ENCODE data around the gene RNLS. TPM values are rescaled to one million over a fixed set of nuclear protein-coding genes. Genes with fewer than 3 reads are reported as not detected.

RNLS gene
- polyA plus RNA-seq, 3 donors = 6.5 to 13.3 (median 10.8) TPM

DNA sequence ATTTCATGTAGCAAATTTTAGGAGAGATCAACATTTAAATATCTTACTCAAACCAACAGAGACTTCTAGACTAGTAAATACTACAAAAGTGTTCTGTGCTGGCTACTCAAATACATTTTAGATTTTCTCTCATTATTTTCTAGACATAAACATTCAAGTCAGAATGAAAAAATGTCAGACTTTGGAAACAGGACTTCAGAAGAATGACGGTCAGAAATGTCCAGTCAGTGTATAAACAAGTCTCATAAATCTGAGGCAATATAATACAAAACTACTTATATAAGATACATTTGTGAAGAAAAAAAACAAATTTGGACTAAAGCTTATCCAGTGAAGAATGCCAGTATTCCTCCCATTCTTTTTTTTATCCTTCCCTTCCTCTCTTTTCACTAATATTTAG is 25.9 kb downstream of the RNLS start:
- 68 to 87% (median 76%) methylated on average over 1 of the region's 1 CpG for WGBS, 3 donors

DNA sequence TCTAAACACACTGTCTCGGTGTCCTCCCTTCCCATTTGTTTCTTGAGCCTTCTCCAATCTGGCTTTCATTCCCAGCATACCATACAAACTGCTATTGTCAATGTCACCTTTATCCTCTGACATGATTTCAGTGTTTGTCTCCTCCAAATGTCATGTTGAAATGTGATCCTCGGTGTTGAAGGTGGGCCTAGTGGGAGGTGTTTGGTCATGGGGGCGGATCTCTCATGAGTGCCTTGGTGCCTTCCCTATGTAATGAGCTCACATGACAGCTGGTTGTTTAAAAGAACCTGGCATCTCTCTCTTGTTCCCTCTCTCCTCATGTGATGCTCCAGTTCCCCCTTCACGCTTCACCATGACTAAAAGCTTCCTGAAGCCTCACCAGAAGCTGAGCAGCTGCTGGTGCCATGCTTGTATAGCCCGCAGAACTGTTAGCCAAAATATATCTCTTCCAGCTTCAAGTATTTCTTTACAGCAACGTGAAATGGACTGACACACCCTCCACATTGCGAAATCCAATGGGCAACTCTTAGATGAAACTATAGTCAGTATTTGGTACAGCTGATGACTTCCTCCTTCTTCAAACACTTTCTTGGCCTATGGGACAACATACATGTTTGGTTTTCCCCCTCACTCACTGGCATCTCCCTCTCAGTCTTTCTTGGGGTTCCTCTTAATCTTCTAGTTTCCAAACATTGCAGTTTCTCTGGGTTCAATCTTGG is 27.8 kb downstream of the RNLS start:
- no peak overlapping the region for H3K27ac ChIP-seq (ENCODE audit: low read depth, low read length)
- WGBS, 3 donors = 81 to 87% (median 86%) methylated on average over 7 of the region's 7 CpGs

More for the DNA sequence above, 25.9 kb downstream of the RNLS start:
- no peak overlapping the region for H3K27ac ChIP-seq (ENCODE audit: low read depth, low read length)

DNA sequence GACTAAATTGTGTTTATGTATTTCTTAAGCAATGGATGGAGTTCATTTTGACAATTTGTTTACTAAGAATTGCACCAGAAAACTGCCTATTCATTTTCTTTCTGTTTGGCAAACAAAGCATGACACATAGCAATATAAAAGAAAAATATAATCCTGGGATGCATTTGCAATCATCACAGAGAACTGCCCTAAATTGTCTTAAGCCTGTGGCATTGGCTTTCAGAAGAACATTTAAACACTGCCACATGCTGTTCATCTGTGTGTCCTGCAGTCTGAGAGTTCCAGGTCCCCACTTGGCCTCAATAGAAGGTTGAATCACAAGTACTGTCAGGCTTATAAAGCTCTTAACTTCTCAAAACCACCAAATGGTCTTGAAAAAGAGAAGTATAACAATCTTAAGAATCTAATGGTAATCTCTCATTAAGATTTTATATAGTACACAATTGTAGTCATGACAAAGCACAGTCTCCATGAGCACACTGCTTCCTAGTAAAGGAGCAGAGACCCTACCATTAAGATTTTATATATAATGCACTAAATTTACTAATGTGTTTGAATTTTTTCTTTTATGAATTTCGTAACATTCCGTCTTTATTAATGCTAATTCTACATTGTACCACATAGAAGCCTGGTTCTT is 29.9 kb downstream of the RNLS start:
- H3K27ac ChIP-seq (ENCODE audit: low read depth, low read length) = no peak overlapping the region
- 47 to 85% (median 80%) methylated on average over 2 of the region's 2 CpGs for WGBS, 3 donors

DNA sequence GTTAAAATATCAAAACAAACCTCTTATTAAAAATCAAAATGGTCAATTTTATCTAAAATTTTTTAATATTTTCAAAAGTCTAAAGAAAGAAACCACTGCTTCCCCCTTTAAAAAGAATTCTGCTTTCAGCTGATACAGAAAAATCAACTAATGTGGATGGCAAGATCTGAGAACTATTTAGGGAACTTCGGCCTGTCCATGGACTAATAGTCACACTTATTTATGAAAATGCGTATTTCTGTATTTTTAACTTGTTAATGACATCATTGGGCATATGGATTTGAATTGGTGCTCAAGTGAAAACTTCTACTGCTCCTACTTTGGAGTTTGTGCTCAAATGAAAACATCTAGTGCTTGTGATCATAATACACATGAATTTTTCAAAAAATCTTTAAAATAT is 31.9 kb downstream of the RNLS start:
- H3K27ac ChIP-seq (ENCODE audit: low read depth, low read length) = no peak overlapping the region
- 84 to 95% (median 88%) methylated on average over 2 of the region's 2 CpGs for WGBS, 3 donors

DNA sequence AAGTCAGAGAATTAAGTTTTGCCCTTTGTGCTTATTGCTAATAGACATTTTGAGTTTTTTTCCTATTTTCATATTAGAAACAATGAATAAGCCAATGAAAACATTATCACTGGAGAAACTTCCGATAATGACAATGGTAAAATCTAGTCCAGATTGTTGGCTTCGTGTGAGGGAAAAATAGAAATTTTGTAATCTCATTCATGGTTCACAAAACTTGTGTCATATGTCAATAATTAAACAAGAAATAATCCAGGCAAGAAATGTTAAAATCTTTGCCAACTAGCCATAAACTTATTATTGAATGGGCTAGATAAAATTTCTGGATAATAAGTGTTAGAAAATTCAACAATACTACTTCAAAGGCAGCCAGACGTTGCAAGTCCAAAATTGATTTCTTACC is 36.6 kb downstream of the RNLS start:
- 24 to 54% (median 46%) methylated on average over 3 of the region's 3 CpGs for WGBS, 3 donors
- no peak overlapping the region for H3K27ac ChIP-seq (ENCODE audit: low read depth, low read length)

DNA sequence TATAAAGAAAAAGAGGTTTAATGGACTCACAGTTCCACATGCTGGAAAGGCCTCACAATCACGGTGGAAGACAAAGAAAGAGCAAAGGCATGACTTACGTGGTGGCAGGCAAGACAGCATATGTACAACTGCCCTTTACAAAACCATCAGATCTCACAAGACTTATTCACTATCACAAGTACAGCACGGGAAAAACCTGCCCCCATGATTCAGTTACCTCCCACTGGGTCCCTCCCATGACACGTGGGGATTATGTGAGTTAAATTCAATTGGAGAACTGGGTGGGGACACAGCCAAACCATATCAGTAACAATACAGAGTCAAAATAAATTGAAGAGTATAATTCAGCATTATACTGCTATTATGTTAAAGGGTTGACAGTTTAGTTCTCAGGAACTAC is 37.8 kb downstream of the RNLS start:
- no peak overlapping the region for H3K27ac ChIP-seq (ENCODE audit: low read depth, low read length)
- 66 to 87% (median 75%) methylated on average over 4 of the region's 4 CpGs for WGBS, 3 donors

DNA sequence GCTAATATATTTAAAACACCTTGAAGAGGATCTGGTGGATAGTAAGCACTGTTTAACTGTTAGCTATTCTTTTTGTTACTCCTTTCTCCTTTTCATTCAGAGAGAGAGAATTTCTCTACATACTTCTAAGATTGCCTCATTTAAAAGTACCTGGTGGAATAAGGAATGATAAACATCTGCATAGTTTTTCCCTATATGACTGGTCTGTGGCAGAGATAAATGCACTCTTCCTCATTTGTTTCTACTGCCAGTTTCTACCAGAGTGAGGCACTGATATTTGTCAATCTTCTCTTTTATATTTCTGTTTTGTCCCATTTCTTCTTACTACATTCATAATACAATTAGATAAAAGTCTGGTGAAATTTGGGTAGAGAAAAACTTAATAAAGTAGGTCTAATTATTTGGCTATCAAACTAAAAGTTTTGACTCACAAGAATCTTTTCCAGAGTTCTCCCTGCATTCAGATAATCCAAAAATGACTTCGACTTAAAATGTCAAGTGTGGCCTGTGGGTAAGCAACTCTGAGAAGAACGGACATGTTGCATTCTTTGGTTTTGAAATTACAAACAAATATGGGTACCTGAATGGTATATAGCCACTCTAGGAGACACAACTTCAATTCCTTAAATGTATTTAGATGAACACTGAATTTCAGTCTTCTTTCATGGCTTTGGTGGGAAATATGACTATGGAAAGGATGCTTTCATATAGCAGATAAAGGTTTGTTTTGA is 38.8 kb downstream of the RNLS start:
- 89 to 95% (median 92%) methylated on average over 2 of the region's 2 CpGs for whole genome bisulfite sequencing, 3 donors

DNA sequence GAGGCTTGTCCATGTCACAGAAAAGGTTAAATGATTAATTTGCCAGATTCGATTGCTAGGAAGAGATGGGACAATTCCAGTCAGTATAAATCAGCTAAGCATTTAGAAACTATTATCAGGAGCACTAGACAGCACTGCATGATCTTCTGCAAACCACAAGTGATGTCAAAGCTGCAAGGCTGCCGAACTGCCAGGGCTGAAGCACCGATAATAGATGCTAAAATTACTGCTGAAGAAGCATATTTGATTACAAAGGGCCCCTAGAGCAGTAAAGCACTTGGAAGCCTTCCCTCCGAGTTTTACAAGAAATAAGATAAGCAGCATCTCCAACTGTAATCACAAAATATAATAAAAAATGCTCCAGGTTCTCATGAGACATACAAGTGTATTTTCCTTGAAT is 40.6 kb downstream of the RNLS start:
- no peak overlapping the region for H3K27ac ChIP-seq (ENCODE audit: low read depth, low read length)
- 57 to 83% (median 71%) methylated on average over 4 of the region's 4 CpGs for WGBS, 3 donors

More for the DNA sequence above, 38.8 kb downstream of the RNLS start:
- no peak overlapping the region for H3K27ac ChIP-seq (ENCODE audit: low read depth, low read length)

DNA sequence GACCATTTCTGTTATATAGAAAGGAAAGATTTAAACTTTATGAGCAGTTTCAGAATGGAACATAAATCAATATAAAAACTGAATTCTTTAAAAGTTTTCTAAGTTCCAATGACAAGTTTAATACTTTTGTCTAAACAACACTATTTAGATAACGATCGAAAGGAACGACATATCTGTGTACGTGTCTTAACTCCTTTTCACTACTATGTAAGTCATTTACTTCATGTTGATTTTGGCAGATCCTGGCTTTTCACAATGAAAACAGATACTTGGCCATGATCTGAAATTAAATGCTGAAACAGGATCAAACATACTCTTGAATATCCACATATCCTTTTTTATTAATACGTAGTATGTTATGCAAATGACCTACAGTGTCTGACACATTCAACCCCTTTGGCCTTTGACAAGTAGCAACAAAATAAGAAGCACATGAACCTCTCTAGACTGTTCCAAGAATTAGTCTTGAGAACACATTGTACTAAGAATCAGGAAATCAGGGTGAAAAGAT is 41.9 kb downstream of the RNLS start:
- 26 to 77% (median 71%) methylated on average over 5 of the region's 5 CpGs for WGBS, 3 donors
- H3K27ac ChIP-seq (ENCODE audit: low read depth, low read length) = no peak overlapping the region

DNA sequence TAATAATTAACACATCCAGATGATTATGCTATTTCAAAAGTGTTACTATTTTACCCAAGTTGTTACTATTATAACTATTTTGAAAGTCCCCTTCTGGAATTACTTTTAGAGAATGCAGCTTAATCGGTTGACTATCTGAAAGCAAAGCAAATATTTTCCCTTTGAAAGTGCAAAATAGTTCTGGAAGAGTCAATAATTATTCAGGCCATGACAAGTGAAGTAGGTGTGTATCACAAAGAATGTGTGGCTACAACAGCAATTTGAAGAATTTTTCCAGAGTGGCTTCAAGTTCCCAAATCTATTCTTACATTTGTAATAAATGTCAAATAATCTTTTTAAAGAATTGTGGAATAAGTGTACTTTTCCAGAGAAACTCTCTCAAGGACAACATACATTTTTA is 42.8 kb downstream of the RNLS start:
- no peak overlapping the region for H3K27ac ChIP-seq (ENCODE audit: low read depth, low read length)
- 29 to 84% (median 79%) methylated on average over 1 of the region's 1 CpG for WGBS, 3 donors

DNA sequence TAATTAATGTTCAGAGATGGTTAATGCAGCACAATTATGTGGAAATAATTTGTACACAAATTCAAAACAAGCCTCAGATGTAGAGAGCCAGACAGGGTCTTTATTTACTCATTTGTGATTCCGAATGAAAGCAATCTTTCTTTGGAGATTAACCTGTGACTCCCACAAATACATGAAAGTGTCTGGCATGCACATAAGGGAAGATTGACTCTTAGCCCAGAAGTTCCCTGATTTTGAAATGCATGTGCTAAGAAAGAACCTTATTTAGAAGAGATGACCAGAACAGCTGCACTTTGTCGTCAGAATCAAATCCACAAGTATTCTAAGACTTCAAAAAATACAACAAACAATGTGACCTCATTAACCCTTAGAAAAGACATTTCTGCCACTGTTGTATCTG is 45.1 kb downstream of the RNLS start:
- 18 to 43% (median 22%) methylated on average over 2 of the region's 2 CpGs for WGBS, 3 donors
- H3K27ac ChIP-seq (ENCODE audit: low read depth, low read length) = no peak overlapping the region

DNA sequence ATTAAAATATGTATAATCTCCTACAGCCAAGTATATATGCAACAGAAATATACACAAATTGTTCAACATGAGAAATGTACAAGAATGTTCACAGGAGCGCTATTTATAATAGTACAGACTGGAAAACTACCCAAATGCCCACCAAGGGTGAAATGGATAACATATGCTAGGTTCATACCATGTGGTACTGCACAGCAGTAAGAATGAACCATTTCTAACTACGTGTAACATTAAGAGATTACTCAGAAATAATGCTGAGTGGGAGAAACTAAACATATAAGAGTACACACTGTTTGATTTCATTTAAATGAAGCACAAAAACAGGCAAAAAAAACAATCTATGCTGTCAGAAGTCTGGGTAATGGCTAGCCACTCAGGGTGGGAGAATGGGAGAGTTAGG is 45.8 kb downstream of the RNLS start:
- WGBS, 3 donors = 76 to 88% (median 76%) methylated on average over 2 of the region's 2 CpGs
- H3K27ac ChIP-seq (ENCODE audit: low read depth, low read length) = no peak overlapping the region

DNA sequence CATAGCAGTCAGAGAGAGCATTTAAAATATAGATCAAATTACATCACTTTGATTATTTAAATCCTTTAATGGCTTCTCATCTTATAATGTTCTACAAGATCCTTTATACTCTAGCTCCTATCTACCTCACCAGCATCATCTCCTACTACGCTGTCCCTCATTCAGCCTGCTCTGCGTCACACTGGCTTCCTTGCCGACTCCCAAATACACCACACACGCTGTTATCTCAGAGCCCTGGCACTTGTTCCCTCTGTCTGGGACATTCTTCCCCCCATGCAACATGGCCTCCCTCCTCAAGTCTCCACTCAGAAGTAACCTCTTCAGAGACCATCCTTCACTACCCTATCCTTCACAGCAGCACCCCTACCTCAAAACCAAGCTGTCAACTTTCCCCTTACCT is 46.7 kb downstream of the RNLS start:
- WGBS, 3 donors = 90 to 94% (median 90%) methylated on average over 4 of the region's 4 CpGs
- no peak overlapping the region for H3K27ac ChIP-seq (ENCODE audit: low read depth, low read length)

DNA sequence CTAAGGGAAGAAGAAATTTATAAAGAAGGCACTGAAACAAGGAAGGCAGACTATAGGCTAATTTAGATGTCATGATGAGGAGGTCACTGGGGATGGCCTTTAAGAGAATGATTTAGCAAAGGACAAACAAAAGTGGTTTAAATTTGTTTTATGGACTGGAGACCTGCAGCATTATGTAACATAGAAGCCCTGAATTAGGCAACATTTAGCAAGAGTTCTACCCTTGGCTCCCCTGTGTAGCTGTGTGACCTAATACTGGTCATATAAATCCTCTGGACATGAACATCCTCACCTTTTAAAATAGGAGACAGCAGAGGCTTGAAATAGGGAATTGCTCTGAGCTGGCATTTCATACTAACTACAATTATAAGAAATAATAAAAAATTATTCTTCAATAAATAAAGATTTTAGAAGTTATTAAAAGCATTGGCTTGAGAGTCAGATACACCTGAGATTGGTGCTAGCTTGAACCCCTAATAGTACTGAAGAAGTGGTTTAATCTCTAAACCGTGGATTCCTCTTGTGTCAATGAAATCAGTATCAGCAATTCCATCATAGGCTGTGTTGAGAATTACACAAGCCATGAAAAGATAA is 48.9 kb downstream of the RNLS start:
- WGBS, 3 donors = 85 to 93% (median 91%) methylated on average over 1 of the region's 1 CpG
- H3K27ac ChIP-seq (ENCODE audit: low read depth, low read length) = no peak overlapping the region

DNA sequence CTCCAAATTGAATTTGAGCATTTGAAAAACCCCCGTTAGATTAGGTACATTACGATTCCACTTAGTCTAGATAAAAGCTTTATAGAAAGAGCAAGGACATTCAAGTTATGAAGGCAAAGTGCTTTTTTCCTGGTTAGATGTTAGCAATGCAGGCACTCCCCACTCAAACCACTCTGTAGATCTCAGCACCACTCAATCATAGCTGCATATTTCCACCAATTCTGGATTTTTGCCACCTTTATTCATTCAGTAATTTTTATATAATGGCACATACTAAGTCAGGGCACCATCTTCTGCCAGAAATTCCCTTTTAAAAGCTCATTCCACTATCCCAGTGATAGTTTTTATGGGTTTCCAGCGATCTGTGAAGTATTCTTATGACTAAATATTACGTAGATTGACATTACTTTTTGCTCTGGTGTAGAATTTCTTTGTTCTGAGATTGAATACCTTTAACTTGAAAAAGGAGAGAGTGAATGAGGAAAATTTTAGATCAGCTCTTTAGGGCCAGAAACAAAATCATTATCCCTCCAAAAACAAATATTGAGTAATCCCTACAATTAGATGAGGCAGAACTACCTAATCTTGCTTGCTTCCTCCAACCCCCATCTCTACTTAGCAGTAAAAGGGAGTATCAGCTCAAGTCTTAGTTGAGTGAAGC is 51.6 kb downstream of the RNLS start:
- 77 to 87% (median 87%) methylated on average over 4 of the region's 4 CpGs for WGBS, 3 donors
- H3K27ac ChIP-seq (ENCODE audit: low read depth, low read length) = no peak overlapping the region

DNA sequence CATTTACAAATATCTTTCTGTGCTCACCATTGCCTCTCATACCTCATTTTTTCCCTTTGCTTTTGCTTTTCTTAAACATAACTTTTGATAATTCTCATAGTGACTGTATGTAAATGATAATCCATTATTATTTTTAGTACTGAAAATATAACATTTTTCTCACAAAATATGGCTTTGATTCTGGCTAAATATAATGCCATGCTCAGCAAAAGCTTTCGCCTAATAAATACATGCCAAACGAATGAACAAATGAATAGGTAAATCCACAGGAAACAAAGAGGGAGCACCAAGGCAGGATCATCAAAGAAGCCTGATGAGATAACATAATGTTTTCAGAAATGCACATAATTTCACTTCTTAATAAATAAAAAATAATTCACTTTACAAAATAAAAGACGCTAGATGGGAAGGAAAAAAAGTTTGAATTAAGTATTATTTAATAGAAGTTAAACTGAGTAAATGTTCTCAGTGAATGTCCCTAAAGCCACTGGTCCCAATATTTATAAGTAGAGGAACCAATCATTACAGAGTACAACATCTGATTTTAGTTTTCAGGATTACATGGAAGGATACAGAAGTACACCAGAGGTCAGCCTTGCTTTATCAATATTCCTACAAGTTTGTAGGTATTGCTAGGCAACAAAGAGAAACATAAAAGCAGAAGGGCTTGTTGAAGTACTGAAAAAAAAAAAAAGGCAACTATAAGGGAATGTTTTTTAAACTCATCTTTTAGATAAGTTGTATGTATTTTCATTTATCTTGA is 52.3 kb downstream of the RNLS start:
- no peak overlapping the region for H3K27ac ChIP-seq (ENCODE audit: low read depth, low read length)
- WGBS, 3 donors = 93 to 97% (median 94%) methylated on average over 3 of the region's 3 CpGs

DNA sequence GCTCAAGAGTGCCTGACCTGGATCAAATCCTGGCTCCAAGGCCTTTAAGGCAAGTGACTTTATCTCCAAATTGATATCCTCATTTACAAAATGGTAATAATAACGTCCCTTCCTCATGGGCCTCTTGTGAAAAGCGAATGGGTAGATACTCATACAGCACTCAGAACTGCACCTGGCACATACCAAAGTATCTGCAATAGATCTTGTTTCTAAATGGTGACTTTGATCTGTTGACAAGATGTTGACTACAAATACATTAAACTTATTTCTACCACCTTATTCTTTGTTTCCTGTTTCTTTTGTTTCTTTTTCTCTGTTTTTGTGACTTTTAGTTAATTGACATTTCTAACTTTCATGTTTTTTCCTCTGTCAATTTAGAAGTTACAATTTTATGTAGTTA is 53.0 kb downstream of the RNLS start:
- WGBS, 3 donors = 73 to 91% (median 81%) methylated on average over 2 of the region's 2 CpGs
- no peak overlapping the region for H3K27ac ChIP-seq (ENCODE audit: low read depth, low read length)
